GM19035 (cell line): Measurements from ENCODE around the gene NUP93.
"Not testable (repeated sequence)": the region's sequence is repeated elsewhere in the genome, so short reads cannot be mapped to it uniquely, and the experiment has no call there.

Source experiments
- ATAC-seq: cut with Tn5 transposase; IDR thresholded peaks from one replicate; pipeline ENCODE4 v1.9.1; 2021; ENCODE audit not compliant: unreplicated experiment

Gene NUP93

GRCh38 chr16:56775162-56775561 is 45.2 kb downstream of the NUP93 start:
- ATAC-seq, result no peak

GRCh38 chr16:56776562-56776961 is 46.6 kb downstream of the NUP93 start:
- ATAC-seq, result no peak

GRCh38 chr16:56777001-56777400 is 47.1 kb downstream of the NUP93 start:
- ATAC-seq, result no peak

GRCh38 chr16:56777482-56777881 is 47.6 kb downstream of the NUP93 start:
- no peak for ATAC-seq

GRCh38 chr16:56779906-56780305 is 50.0 kb downstream of the NUP93 start:
- no peak for ATAC-seq

GRCh38 chr16:56780646-56781045 is 50.7 kb downstream of the NUP93 start:
- no peak for ATAC-seq

- ATAC-seq, result no peak
Observed at GRCh38 chr16:56781528-56781961, 51.6 kb downstream of the NUP93 start.

- ATAC-seq, result no peak
Observed at GRCh38 chr16:56783344-56783743, 53.4 kb downstream of the NUP93 start.

GRCh38 chr16:56785317-56785716 is 55.4 kb downstream of the NUP93 start:
- no peak for ATAC-seq

- ATAC-seq, result no peak
Observed at GRCh38 chr16:56787167-56787566, 57.2 kb downstream of the NUP93 start.

GRCh38 chr16:56788435-56788834 is 58.5 kb downstream of the NUP93 start:
- ATAC-seq, result no peak

GRCh38 chr16:56789360-56789759 is 59.4 kb downstream of the NUP93 start:
- ATAC-seq, result no peak

GRCh38 chr16:56792967-56793366 is 63.0 kb downstream of the NUP93 start:
- no peak for ATAC-seq

- ATAC-seq, result no peak
Observed at GRCh38 chr16:56793492-56793891, 63.6 kb downstream of the NUP93 start.

- no peak for ATAC-seq
Observed at GRCh38 chr16:56795011-56795410, 65.1 kb downstream of the NUP93 start.

- not testable (repeated sequence) for ATAC-seq
Observed at GRCh38 chr16:56797038-56797437, 67.1 kb downstream of the NUP93 start.

- no peak for ATAC-seq
Observed at GRCh38 chr16:56797861-56798260, 67.9 kb downstream of the NUP93 start.

- no peak for ATAC-seq
Observed at GRCh38 chr16:56798955-56799354, 69.0 kb downstream of the NUP93 start.

- no peak for ATAC-seq
Observed at GRCh38 chr16:56800355-56800754, 70.4 kb downstream of the NUP93 start.

GRCh38 chr16:56801762-56802161 is 71.8 kb downstream of the NUP93 start:
- no peak for ATAC-seq

GRCh38 chr16:56807011-56807675 is 77.2 kb downstream of the NUP93 start:
- no peak for ATAC-seq

GRCh38 chr16:56807676-56808067 is 77.7 kb downstream of the NUP93 start:
- not testable (repeated sequence) for ATAC-seq

- no peak for ATAC-seq
Observed at GRCh38 chr16:56810954-56811353, 81.0 kb downstream of the NUP93 start.
